ENCODE results near the gene SPOCK1.

DNA sequence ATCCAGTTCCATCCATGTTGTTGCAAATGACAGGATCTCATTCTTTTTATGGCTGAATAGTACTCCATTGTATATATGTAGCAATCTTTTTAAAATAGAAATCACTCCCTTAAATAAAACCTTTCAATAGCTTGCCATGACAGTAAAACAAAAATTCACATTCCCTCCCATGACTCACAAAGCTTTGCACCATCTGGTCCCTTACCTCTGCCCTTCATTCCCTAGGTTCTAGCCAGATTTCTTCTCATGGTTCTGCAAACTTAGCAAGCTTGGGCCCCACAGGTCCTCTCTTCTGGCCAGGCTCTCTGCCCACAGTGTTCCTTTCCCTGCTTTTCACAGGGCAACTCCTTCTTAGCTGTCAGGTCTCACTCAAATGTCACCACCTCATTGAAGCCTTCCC is 4.3 kb upstream of the SPOCK1 start:
- TF ChIP-seq EZH2 (IDR thresholded peaks at IDR 0.05) (no peak), POLR2AphosphoS5 (IDR thresholded peaks at IDR 0.05; ENCODE audit: borderline replicate concordance, low read depth, low read length) (no peak)

All from SK-N-MC (cell line).